Esophagus squamous epithelium (tissue), 4 donors: ENCODE results near the gene GABRG3.

Source experiments
- POLR2A ChIP-seq, 4 donors: fragments of 450-650 bp; IDR thresholded peaks; one replicate each; pipeline ENCODE4 v1.6.1; 2017; ENCODE audit warnings: antibody characterized with exemption in 4 of 4, mild to moderate bottlenecking in 4 of 4, moderate library complexity in 3 of 4
- TF ChIP-seq, protein P1 (sequence below), 6 experiments: fragments of 450-650 bp in 4 of 6; fragments of 200-600 bp in 2 of 6; sonication (generic) in 2 of 6; IDR thresholded peaks; one replicate each; pipeline ENCODE4 v1.5.1; 2016 to 2019; ENCODE audit warnings: antibody characterized with exemption in 6 of 6, mild to moderate bottlenecking in 4 of 6, moderate library complexity in 4 of 6

DNA sequence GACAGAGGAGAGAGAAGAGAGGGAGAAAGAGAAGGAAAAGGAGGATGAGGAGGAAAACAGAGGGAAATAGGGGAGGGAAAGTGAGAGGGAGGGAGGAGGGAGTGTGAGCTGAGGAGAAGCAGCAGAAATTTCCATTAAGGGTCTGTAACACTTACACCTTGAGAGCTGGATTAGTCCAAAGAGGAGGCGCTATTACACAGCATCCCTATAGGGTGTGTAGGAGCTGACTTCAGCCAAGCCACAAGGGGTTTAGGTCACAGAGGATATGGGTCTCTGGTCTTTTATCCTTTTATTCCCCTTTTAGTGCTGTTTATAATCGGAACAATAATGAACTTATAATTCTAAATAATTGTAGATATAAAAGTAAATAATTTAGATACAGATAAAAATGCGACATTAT is 230.4 kb downstream of the GABRG3 start:
- TF ChIP-seq, protein P1, sequence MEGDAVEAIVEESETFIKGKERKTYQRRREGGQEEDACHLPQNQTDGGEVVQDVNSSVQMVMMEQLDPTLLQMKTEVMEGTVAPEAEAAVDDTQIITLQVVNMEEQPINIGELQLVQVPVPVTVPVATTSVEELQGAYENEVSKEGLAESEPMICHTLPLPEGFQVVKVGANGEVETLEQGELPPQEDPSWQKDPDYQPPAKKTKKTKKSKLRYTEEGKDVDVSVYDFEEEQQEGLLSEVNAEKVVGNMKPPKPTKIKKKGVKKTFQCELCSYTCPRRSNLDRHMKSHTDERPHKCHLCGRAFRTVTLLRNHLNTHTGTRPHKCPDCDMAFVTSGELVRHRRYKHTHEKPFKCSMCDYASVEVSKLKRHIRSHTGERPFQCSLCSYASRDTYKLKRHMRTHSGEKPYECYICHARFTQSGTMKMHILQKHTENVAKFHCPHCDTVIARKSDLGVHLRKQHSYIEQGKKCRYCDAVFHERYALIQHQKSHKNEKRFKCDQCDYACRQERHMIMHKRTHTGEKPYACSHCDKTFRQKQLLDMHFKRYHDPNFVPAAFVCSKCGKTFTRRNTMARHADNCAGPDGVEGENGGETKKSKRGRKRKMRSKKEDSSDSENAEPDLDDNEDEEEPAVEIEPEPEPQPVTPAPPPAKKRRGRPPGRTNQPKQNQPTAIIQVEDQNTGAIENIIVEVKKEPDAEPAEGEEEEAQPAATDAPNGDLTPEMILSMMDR (IDR thresholded peaks at IDR 0.05), result no peak
- TF ChIP-seq POLR2A (IDR thresholded peaks at IDR 0.05), result no peak
